Gastrocnemius medialis (tissue), 4 donors: Measurements from ENCODE around the gene VAV1.
A peak's percentile ranks its signal among the peaks of the same experiment; 100 is the strongest.

ENCODE experiments used
- POLR2A ChIP-seq, 2 donors: fragments of 450-650 bp; IDR thresholded peaks; one replicate each; pipeline ENCODE4 v1.6.1; 2017; ENCODE audit warnings: antibody characterized with exemption in 2 of 2, mild to moderate bottlenecking in 2 of 2, moderate library complexity in 2 of 2
- TF ChIP-seq, protein P1 (sequence below), 5 experiments: fragments of 450-650 bp in 3 of 5; fragments of 200-600 bp in 2 of 5; sonication (generic) in 2 of 5; IDR thresholded peaks in 4 of 5; conservative IDR thresholded peaks in 1 of 5; 1 replicate in 4 of 5; 2 replicates in 1 of 5; pipeline ENCODE4 v1.5.1; 2016 to 2019; ENCODE audit warnings: antibody characterized with exemption in 5 of 5, mild to moderate bottlenecking in 3 of 5, moderate library complexity in 3 of 5

DNA sequence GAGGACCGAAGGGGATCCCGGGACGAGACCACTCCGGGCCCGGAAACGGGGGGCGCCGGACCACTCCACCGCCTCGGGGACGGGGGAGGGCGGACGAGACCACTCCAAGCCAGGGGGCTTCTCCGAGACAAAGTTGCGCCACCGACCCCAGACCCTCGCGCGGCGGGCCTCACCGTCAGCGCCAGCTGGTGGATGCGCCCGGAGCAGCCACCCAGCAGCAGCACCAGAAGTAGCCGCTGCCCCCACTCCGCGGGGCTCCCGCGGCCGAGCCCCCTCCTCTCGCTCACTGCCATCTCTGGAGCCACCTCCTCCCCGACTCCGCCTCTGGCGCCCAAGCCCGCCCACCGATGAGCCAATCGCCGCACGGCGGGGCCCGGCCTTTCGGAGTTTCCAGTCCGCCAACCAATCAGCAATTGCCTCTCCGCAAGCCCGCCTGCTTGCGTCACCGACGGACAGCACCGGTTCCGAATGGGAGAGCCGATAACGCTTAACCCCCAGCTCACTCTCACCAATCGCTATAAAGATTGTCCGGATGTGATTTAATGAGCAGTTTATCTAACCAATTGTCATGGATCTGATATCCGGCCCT lies 35.1 kb upstream of the VAV1 start, which contains the start of gene GPR108:
- TF ChIP-seq, protein P1, sequence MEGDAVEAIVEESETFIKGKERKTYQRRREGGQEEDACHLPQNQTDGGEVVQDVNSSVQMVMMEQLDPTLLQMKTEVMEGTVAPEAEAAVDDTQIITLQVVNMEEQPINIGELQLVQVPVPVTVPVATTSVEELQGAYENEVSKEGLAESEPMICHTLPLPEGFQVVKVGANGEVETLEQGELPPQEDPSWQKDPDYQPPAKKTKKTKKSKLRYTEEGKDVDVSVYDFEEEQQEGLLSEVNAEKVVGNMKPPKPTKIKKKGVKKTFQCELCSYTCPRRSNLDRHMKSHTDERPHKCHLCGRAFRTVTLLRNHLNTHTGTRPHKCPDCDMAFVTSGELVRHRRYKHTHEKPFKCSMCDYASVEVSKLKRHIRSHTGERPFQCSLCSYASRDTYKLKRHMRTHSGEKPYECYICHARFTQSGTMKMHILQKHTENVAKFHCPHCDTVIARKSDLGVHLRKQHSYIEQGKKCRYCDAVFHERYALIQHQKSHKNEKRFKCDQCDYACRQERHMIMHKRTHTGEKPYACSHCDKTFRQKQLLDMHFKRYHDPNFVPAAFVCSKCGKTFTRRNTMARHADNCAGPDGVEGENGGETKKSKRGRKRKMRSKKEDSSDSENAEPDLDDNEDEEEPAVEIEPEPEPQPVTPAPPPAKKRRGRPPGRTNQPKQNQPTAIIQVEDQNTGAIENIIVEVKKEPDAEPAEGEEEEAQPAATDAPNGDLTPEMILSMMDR (IDR thresholded peaks at IDR 0.05 in 4 of 5, conservative IDR thresholded peaks at IDR 0.05 in 1 of 5): peak in 1 of 5 experiments; percentile 8
- peak; percentile 46 to 61 for TF ChIP-seq POLR2A (IDR thresholded peaks at IDR 0.05)
